SK-N-SH (cell line): ENCODE measurements around the gene SMIM10L2A. TPM values are rescaled to one million over a fixed set of nuclear protein-coding genes. Genes with fewer than 3 reads are reported as not detected.

ENCODE experiments used
- CTCF ChIA-PET: fragments of 300-600, 350-600 bp; formaldehyde crosslinking; extraction: SDS; loops from one replicate; lab custom pipeline; 2021; lab: Yijun Ruan, JAX
- POLR2A ChIA-PET: fragments of 350-600 bp; sonication (Branson Sonifier 250); formaldehyde crosslinking; extraction: SDS; loops from one replicate; lab custom pipeline; 2020; ENCODE audit warnings: antibody characterized with exemption, inconsistent platforms; lab: Yijun Ruan, JAX
- DNase-seq: peaks from one replicate; pipeline ENCODE4 v3.0.0; 2012
- H2AFZ ChIP-seq: fragments of 200-600 bp; sonication (generic); 2 replicates; pipeline ENCODE4 v1.8.1; 2016; ENCODE audit warnings: antibody characterized with exemption, mild to moderate bottlenecking, low read depth
- H3F3A ChIP-seq: fragments of 200-600 bp; sonication (generic); replicated peaks from 2 replicates; pipeline ENCODE3; 2016; ENCODE audit warnings: antibody characterized with exemption, mild to moderate bottlenecking; ENCODE audit not compliant: insufficient read depth
- H3K27ac ChIP-seq, 2 experiments: fragments of 200-500 bp in 1 of 2; fragments of 200-600 bp in 1 of 2; sonication (Bioruptor generic) in 1 of 2; sonication (generic), shearing (Covaris generic) in 1 of 2; 2 replicates each; pipeline versions ENCODE4 v1.5.1 to v1.6.1; 2014 to 2016; ENCODE audit warnings: low read depth in 2 of 2, inconsistent platforms in 1 of 2, low read length in 1 of 2, mild to moderate bottlenecking in 1 of 2, mixed read lengths in 1 of 2
- H3K27me3 ChIP-seq: fragments of 200-600 bp; sonication (generic), shearing (Covaris generic); 2 replicates; pipeline ENCODE4 v1.6.1; 2016; ENCODE audit warnings: mixed run types; ENCODE audit not compliant: insufficient read depth
- H3K36me3 ChIP-seq, 2 experiments: fragments of 200-500 bp in 1 of 2; fragments of 200-600 bp in 1 of 2; sonication (Bioruptor generic) in 1 of 2; sonication (generic) in 1 of 2; replicated peaks in 1 of 2; 2 replicates each; pipeline versions ENCODE3 to v1.5.1; 2014 to 2016; ENCODE audit warnings: low read length in 1 of 2, mild to moderate bottlenecking in 1 of 2; ENCODE audit not compliant: insufficient read depth in 2 of 2, control insufficient read depth in 1 of 2
- H3K4me1 ChIP-seq, 2 experiments: fragments of 200-500 bp in 1 of 2; fragments of 200-600 bp in 1 of 2; sonication (Bioruptor generic) in 1 of 2; sonication (generic), shearing (Covaris generic) in 1 of 2; 2 replicates each; pipeline versions ENCODE4 v1.5.1 to v1.6.1; 2014 to 2016; ENCODE audit warnings: low read depth in 1 of 2, low read length in 1 of 2, mixed run types in 1 of 2; ENCODE audit not compliant: insufficient read depth in 2 of 2, control insufficient read depth in 1 of 2
- H3K4me2 ChIP-seq: fragments of 200-600 bp; sonication (generic), shearing (Covaris generic); 2 replicates; pipeline ENCODE4 v1.6.1; 2017; ENCODE audit warnings: mixed run types
- H3K4me3 ChIP-seq, 2 experiments: fragments of 200-500 bp in 1 of 2; fragments of 200-600 bp in 1 of 2; sonication (Bioruptor generic) in 1 of 2; sonication (generic), shearing (Covaris generic) in 1 of 2; 2 replicates each; pipeline versions ENCODE4 v1.5.1 to v1.8.1; 2014 to 2016; ENCODE audit warnings: low read depth in 2 of 2, inconsistent platforms in 1 of 2, low read length in 1 of 2, mild to moderate bottlenecking in 1 of 2, mixed read lengths in 1 of 2, moderate library complexity in 1 of 2
- H3K79me2 ChIP-seq: fragments of 200-600 bp; sonication (generic); 2 replicates; pipeline ENCODE4 v1.8.1; 2017; ENCODE audit warnings: mild to moderate bottlenecking; ENCODE audit not compliant: insufficient read depth
- H3K9ac ChIP-seq: fragments of 200-600 bp; sonication (generic); 2 replicates; pipeline ENCODE4 v1.6.1; 2017; ENCODE audit warnings: mixed run types
- H3K9me2 ChIP-seq: fragments of 200-600 bp; sonication (generic); 2 replicates; pipeline ENCODE4 v1.6.1; 2017; ENCODE audit warnings: mixed run types
- H3K9me3 ChIP-seq: fragments of 200-600 bp; sonication (generic); 2 replicates; pipeline ENCODE4 v1.6.1; 2017; ENCODE audit warnings: mixed run types, mild to moderate bottlenecking, moderate library complexity
- H4K20me1 ChIP-seq: fragments of 200-600 bp; sonication (generic); 2 replicates; pipeline ENCODE4 v1.6.1; 2017; ENCODE audit warnings: mild to moderate bottlenecking, mixed run types; ENCODE audit not compliant: insufficient read depth
- CTCF ChIP-seq: fragments of 200-600 bp; sonication (generic); IDR thresholded peaks from 2 replicates; pipeline ENCODE4 v1.6.1; 2017; ENCODE audit warnings: antibody characterized with exemption, mild to moderate bottlenecking, moderate library complexity
- ELF1 ChIP-seq: IDR thresholded peaks from 2 replicates; pipeline ENCODE4 v1.4.0; 2012
- EZH2phosphoT487 ChIP-seq: fragments of 200-600 bp; sonication (generic); IDR thresholded peaks from 2 replicates; pipeline ENCODE4 v1.6.1; 2017; ENCODE audit warnings: low read depth, mixed run types, mild to moderate bottlenecking, antibody characterized with exemption, moderate library complexity, borderline replicate concordance
- FOSL2 ChIP-seq: IDR thresholded peaks from 2 replicates; pipeline ENCODE4 v1.4.0; 2012; ENCODE audit warnings: low read depth, mild to moderate bottlenecking, moderate library complexity, borderline replicate concordance
- GABPA ChIP-seq: IDR thresholded peaks from 2 replicates; pipeline ENCODE4 v1.4.0; 2012; ENCODE audit warnings: low read depth, mild to moderate bottlenecking
- GATA2 ChIP-seq: sonication (generic); formaldehyde crosslinking; IDR thresholded peaks from 2 replicates; pipeline ENCODE4 v1.5.0; 2020; ENCODE audit warnings: mild to moderate bottlenecking, missing genetic modification reagents
- JUND ChIP-seq: IDR thresholded peaks from 2 replicates; pipeline ENCODE4 v1.4.0; 2012
- MEF2A ChIP-seq: IDR thresholded peaks from 2 replicates; pipeline ENCODE4 v1.4.0; 2012; ENCODE audit warnings: low read depth, borderline replicate concordance
- NFIC ChIP-seq: IDR thresholded peaks from 2 replicates; pipeline ENCODE4 v1.4.0; 2012; ENCODE audit warnings: borderline replicate concordance
- POLR2AphosphoS5 ChIP-seq: IDR thresholded peaks from 2 replicates; pipeline ENCODE4 v1.6.1; 2012; ENCODE audit warnings: low read depth, low read length
- REST ChIP-seq: IDR thresholded peaks from 2 replicates; pipeline ENCODE4 v1.6.1; 2012; ENCODE audit warnings: mild to moderate bottlenecking, low read depth, low read length, moderate library complexity
- RFX5 ChIP-seq: IDR thresholded peaks from 2 replicates; pipeline ENCODE4 v1.6.1; 2012; ENCODE audit warnings: mild to moderate bottlenecking, improper control_type of control experiment, low read length
- RXRA ChIP-seq: IDR thresholded peaks from 2 replicates; pipeline ENCODE4 v1.4.0; 2012; ENCODE audit warnings: low read depth, mild to moderate bottlenecking, borderline replicate concordance
- SMC3 ChIP-seq: IDR thresholded peaks from 2 replicates; pipeline ENCODE4 v1.6.1; 2012; ENCODE audit warnings: low read depth, low read length, improper control_type of control experiment
- TCF12 ChIP-seq: IDR thresholded peaks from 2 replicates; pipeline ENCODE4 v1.4.0; 2012
- TEAD4 ChIP-seq: IDR thresholded peaks from 2 replicates; pipeline ENCODE4 v1.4.0; 2012; ENCODE audit warnings: mild to moderate bottlenecking, borderline replicate concordance; ENCODE audit not compliant: insufficient read depth
- USF2 ChIP-seq: fragments of 150-350 bp; IDR thresholded peaks from 2 replicates; pipeline ENCODE4 v1.6.1; 2017; ENCODE audit warnings: antibody characterized with exemption, low read length, low read depth, borderline replicate concordance
- YY1 ChIP-seq: IDR thresholded peaks from 2 replicates; pipeline ENCODE4 v1.4.0; 2012; ENCODE audit warnings: low read depth, mild to moderate bottlenecking
- ZBTB33 ChIP-seq: IDR thresholded peaks from 2 replicates; pipeline ENCODE4 v1.4.0; 2012; ENCODE audit warnings: low read depth, borderline replicate concordance
- WGBS: methylation state at CpG from one replicate; pipeline ENCODE4 v1.1.6; 2017; ENCODE audit warnings: low lambda C conversion rate; 5-methylcytosine and 5-hydroxymethylcytosine counted together
- polyA plus RNA-seq, 3 experiments: library from polyadenylated mRNA; depleted of rRNA; stranded (reverse); fragments of >200 nt; gene quantifications; 2 replicates each; pipeline ENCODE4 v1.2.3, GENCODE V29; 2012
- TF ChIP-seq, protein P1 (sequence below): IDR thresholded peaks from 2 replicates; pipeline ENCODE4; 2012

The SMIM10L2A gene
- polyA plus RNA-seq, 1 of the 3 experiments (the other 2 are of a cell fraction) = 0.15 TPM

DNA sequence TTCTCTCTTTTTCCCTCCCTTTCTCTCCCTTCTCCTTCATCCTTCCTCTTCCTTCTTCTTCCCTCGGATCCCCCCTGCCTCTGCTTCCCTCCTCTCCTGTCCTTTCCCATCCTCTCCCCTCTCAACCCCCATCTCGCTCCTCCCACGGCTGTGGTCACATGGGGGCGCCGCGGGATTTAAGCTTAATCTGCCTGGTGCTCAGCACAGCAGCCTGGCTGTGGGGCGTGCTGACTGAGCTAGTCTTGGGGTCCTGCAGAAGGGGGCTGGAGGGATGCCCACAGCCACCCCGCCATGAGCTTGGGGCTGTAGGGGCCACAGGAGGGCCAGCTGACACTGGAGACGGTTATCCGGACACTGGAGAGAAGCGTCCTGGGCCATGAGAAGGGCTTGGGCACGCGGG lies 10.7 kb downstream of the SMIM10L2A start (continued):
- TF ChIP-seq REST (no peak), POLR2AphosphoS5 (no peak), CTCF (no peak), NFIC (no peak), RFX5 (no peak), RXRA (no peak), USF2 (no peak), GABPA (no peak), MEF2A (no peak)
- TF ChIP-seq, all 33 proteins: peak for 0

GRCh38 chrX:135432881-135433521 lies 11.3 kb downstream of the SMIM10L2A start:
- Histone ChIP-seq H3K4me2 (no peak overlapping the region), H3K79me2 (no peaks in the 10 kb centered on the region), H3K9me3 (no peaks in the 10 kb centered on the region), H2AFZ (no peak overlapping the region), H3K27me3 (peaks cover 6% of the 10 kb centered on the region; the same call in 1 of the 2 replicates), H3K36me3 (no peaks in the 10 kb centered on the region), H4K20me1 (no peaks in the 10 kb centered on the region), H3K27ac (no peak overlapping the region), H3K4me3 (no peak overlapping the region; a peak in 1 of 4 replicates), H3K9me2 (no peaks in the 10 kb centered on the region), H3K4me1 (no peaks in the 10 kb centered on the region; a peak in 1 of 4 replicates), H3F3A (no peaks in the 10 kb centered on the region), H3K9ac (no peak overlapping the region)
- peak; percentile 42 for DNase-seq
- CTCF ChIA-PET = interaction anchor here (1.8 kb wide), 1 partner anchor 137 kb away, joined by 5 read pairs; no protein-coding TSS in a partner anchor
- 44% methylated on average over 7 of the region's 22 CpGs for WGBS
- POLR2A ChIA-PET = no interaction called here
- TF ChIP-seq EZH2phosphoT487 (no peak), POLR2AphosphoS5 (no peak), GABPA (no peak), ZBTB33 (no peak), ELF1 (no peak), NFIC (no peak), TCF12 (no peak), GATA2 (CRISPR knock-in tag) (no peak), TEAD4 (no peak), USF2 (no peak), YY1 (no peak), SMC3 (no peak), JUND (no peak), FOSL2 (no peak)
- TF ChIP-seq, protein P1, sequence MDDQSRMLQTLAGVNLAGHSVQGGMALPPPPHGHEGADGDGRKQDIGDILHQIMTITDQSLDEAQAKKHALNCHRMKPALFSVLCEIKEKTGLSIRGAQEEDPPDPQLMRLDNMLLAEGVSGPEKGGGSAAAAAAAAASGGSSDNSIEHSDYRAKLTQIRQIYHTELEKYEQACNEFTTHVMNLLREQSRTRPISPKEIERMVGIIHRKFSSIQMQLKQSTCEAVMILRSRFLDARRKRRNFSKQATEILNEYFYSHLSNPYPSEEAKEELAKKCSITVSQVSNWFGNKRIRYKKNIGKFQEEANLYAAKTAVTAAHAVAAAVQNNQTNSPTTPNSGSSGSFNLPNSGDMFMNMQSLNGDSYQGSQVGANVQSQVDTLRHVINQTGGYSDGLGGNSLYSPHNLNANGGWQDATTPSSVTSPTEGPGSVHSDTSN = no peak
